SU-DHL-6 (cell line): Measurements from ENCODE around the gene S100A14.

Experiments
- H2AFZ ChIP-seq: fragments of 200-600 bp; sonication (generic); 2 replicates; pipeline ENCODE4 v1.6.1; 2014; ENCODE audit warnings: low read depth, mild to moderate bottlenecking, moderate library complexity, mixed read lengths, antibody characterized with exemption, low read length; ENCODE audit not compliant: severe bottlenecking
- H3F3A ChIP-seq: fragments of 200-600 bp; shearing (Covaris generic); 2 replicates; pipeline ENCODE4 v1.6.0; 2016; ENCODE audit warnings: antibody characterized with exemption, mild to moderate bottlenecking; ENCODE audit not compliant: insufficient read depth
- H3K27ac ChIP-seq: fragments of 200-600 bp; sonication (generic); 2 replicates; pipeline ENCODE4 v1.5.1; 2016; ENCODE audit warnings: low read depth, mild to moderate bottlenecking, low read length, moderate library complexity, mixed read lengths
- H3K27me3 ChIP-seq: fragments of 200-600 bp; sonication (generic), shearing (Covaris generic); 2 replicates; pipeline ENCODE4 v1.6.0; 2014; ENCODE audit warnings: mild to moderate bottlenecking, low read length
- H3K36me3 ChIP-seq: fragments of 200-600 bp; sonication (generic); 2 replicates; pipeline ENCODE4 v1.6.1; 2014; ENCODE audit warnings: mild to moderate bottlenecking, low read length, mixed read lengths
- H3K4me2 ChIP-seq: fragments of 300-600, 200-600 bp; shearing (Covaris generic), sonication (generic); 2 replicates; pipeline ENCODE4 v1.6.0; 2014; ENCODE audit warnings: low read length, low read depth, mild to moderate bottlenecking; ENCODE audit not compliant: poor library complexity, severe bottlenecking
- H3K4me3 ChIP-seq: fragments of 200-600 bp; sonication (generic); 2 replicates; pipeline ENCODE4 v1.5.1; 2014; ENCODE audit warnings: antibody characterized with exemption, low read length, mild to moderate bottlenecking, mixed read lengths; ENCODE audit not compliant: insufficient read depth, poor library complexity, severe bottlenecking
- H3K79me2 ChIP-seq: fragments of 200-600 bp; sonication (generic); 2 replicates; pipeline ENCODE4 v1.6.1; 2014; ENCODE audit warnings: mild to moderate bottlenecking, low read length, moderate library complexity; ENCODE audit not compliant: insufficient read depth
- H3K9ac ChIP-seq: fragments of 200-600 bp; sonication (generic); 2 replicates; pipeline ENCODE4 v1.7.0; 2014; ENCODE audit warnings: mild to moderate bottlenecking, low read length
- H3K9me2 ChIP-seq: fragments of 200-600 bp; sonication (generic); replicated peaks from 2 replicates; pipeline ENCODE4 v1.6.1; 2014; ENCODE audit warnings: low read length; ENCODE audit not compliant: insufficient read depth
- H3K9me3 ChIP-seq: fragments of 200-600 bp; sonication (generic); 2 replicates; pipeline ENCODE4 v1.6.1; 2014; ENCODE audit warnings: low read length, mixed read lengths; ENCODE audit not compliant: insufficient read depth
- H4K20me1 ChIP-seq: fragments of 200-600 bp; sonication (generic); 2 replicates; pipeline ENCODE4 v1.6.1; 2014; ENCODE audit warnings: low read depth, mild to moderate bottlenecking, antibody characterized with exemption, low read length, moderate library complexity, mixed read lengths
- EZH2phosphoT487 ChIP-seq: fragments of 200-600 bp; sonication (generic), shearing (Covaris generic); conservative IDR thresholded peaks from 2 replicates; pipeline ENCODE4 v1.6.1; 2018; ENCODE audit warnings: mild to moderate bottlenecking, antibody characterized with exemption, low read length, moderate library complexity, mixed read lengths
- TF ChIP-seq, protein P1 (sequence below): fragments of 200-600 bp; sonication (generic); IDR thresholded peaks from one replicate; pipeline ENCODE4 v1.5.1; 2017; ENCODE audit warnings: antibody characterized with exemption, mild to moderate bottlenecking, low read length, moderate library complexity; ENCODE audit not compliant: insufficient read depth, poor library complexity, severe bottlenecking

Gene S100A14

DNA sequence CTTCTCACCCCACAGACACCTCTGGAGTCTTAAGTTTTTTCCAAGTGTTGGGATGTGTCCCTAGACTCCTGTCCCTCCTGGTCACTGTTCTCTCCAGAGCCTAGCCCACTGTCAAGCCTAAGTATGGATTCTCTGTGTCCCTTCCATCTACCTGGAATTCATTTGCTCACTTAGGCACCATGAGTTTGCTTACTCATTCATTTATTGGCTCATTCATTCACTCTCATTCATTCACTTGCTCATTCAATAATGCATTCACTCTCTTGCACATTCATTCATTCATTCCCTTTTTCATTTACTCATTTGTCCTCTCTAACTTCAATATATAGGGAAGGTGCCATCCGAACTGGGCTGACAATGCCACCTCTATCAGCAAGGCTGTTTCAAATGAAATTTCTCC lies 4.8 kb downstream of the S100A14 start:
- no peaks in the 10 kb centered on the region for H4K20me1 ChIP-seq
- no peaks in the 10 kb centered on the region for H3K9me2 ChIP-seq
- H3K79me2 ChIP-seq = no peaks in the 10 kb centered on the region
- H2AFZ ChIP-seq = no peak overlapping the region
- no peak overlapping the region for H3K4me2 ChIP-seq
- H3K27ac ChIP-seq = no peak overlapping the region
- H3K4me3 ChIP-seq = no peak overlapping the region
- H3K9me3 ChIP-seq = no peaks in the 10 kb centered on the region
- no peaks in the 10 kb centered on the region for H3K36me3 ChIP-seq
- no peaks in the 10 kb centered on the region for H3F3A ChIP-seq
- no peak overlapping the region for H3K9ac ChIP-seq
- H3K27me3 ChIP-seq = no peaks in the 10 kb centered on the region
- TF ChIP-seq, protein P1, sequence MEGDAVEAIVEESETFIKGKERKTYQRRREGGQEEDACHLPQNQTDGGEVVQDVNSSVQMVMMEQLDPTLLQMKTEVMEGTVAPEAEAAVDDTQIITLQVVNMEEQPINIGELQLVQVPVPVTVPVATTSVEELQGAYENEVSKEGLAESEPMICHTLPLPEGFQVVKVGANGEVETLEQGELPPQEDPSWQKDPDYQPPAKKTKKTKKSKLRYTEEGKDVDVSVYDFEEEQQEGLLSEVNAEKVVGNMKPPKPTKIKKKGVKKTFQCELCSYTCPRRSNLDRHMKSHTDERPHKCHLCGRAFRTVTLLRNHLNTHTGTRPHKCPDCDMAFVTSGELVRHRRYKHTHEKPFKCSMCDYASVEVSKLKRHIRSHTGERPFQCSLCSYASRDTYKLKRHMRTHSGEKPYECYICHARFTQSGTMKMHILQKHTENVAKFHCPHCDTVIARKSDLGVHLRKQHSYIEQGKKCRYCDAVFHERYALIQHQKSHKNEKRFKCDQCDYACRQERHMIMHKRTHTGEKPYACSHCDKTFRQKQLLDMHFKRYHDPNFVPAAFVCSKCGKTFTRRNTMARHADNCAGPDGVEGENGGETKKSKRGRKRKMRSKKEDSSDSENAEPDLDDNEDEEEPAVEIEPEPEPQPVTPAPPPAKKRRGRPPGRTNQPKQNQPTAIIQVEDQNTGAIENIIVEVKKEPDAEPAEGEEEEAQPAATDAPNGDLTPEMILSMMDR = no peak
- no peak for TF ChIP-seq EZH2phosphoT487

DNA sequence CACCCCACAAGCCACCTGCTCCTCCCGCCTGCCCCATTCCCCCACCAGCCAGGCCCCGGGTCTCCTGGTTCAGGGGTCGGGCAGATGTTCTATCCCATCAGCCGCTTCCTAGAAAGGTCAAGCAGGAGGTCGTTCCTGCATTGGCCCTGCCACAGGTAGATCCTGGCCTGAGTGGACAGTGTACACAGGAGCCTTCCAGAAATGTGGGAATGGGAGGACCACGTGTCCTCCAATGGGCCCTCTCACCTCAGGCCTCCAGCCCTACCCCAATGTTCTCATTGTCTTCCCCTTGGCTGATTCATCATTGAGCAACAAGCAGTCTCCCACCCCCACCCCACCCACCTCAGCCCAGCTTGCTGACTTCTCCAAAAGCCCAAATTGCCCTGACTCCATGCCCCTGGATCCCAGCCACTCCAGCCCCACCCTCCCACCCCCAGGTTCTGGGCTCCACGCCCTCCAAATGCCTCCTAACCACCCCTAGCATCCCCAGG lies 5.3 kb downstream of the S100A14 start:
- Histone ChIP-seq H3F3A (no peaks in the 10 kb centered on the region), H3K36me3 (no peaks in the 10 kb centered on the region), H2AFZ (no peak overlapping the region), H3K4me2 (no peak overlapping the region), H3K9me3 (no peaks in the 10 kb centered on the region), H3K4me3 (no peak overlapping the region), H3K27me3 (no peaks in the 10 kb centered on the region), H3K27ac (no peak overlapping the region), H3K9ac (no peak overlapping the region), H4K20me1 (no peaks in the 10 kb centered on the region), H3K9me2 (no peaks in the 10 kb centered on the region), H3K79me2 (no peaks in the 10 kb centered on the region)
- TF ChIP-seq, protein P1 = no peak
- no peak for TF ChIP-seq EZH2phosphoT487

DNA sequence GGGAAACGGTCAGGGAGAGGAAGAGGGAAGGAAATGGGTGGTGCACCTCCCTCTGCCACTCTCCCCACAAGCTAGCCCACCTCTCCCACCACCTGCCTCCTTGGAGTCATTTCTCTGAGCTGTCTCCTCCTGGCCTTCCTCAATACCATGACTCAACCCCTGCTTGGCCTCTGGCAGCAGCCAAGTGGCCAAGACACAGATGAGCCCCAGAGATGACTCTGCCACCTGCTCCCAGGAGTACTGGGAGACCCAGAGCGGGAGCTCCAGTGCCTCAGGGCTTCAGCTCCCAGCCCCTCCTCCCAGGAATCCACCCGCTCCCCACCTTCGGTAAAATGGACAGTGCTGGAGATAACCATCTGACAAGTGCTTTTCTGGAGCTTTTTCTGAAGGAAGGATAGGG lies 5.8 kb downstream of the S100A14 start:
- Histone ChIP-seq H4K20me1 (no peaks in the 10 kb centered on the region), H3K4me3 (no peak overlapping the region), H3K79me2 (no peaks in the 10 kb centered on the region), H3K9me3 (no peaks in the 10 kb centered on the region), H3K9ac (no peak overlapping the region), H3F3A (no peaks in the 10 kb centered on the region), H3K27ac (no peak overlapping the region), H3K9me2 (no peaks in the 10 kb centered on the region), H3K4me2 (no peak overlapping the region), H2AFZ (no peak overlapping the region), H3K36me3 (no peaks in the 10 kb centered on the region), H3K27me3 (no peaks in the 10 kb centered on the region)
- TF ChIP-seq, protein P1 = no peak
- no peak for TF ChIP-seq EZH2phosphoT487
